ENCODE data around the gene IRF2BP1. TPM values are rescaled to one million over a fixed set of nuclear protein-coding genes. Genes with fewer than 3 reads are reported as not detected.

The IRF2BP1 gene
- total RNA-seq, 3 donors from 2014 or later (not counting 1 experiment from before 2014, with no cell fraction given), result 16.1 to 20.3 (median 19.6) TPM

DNA sequence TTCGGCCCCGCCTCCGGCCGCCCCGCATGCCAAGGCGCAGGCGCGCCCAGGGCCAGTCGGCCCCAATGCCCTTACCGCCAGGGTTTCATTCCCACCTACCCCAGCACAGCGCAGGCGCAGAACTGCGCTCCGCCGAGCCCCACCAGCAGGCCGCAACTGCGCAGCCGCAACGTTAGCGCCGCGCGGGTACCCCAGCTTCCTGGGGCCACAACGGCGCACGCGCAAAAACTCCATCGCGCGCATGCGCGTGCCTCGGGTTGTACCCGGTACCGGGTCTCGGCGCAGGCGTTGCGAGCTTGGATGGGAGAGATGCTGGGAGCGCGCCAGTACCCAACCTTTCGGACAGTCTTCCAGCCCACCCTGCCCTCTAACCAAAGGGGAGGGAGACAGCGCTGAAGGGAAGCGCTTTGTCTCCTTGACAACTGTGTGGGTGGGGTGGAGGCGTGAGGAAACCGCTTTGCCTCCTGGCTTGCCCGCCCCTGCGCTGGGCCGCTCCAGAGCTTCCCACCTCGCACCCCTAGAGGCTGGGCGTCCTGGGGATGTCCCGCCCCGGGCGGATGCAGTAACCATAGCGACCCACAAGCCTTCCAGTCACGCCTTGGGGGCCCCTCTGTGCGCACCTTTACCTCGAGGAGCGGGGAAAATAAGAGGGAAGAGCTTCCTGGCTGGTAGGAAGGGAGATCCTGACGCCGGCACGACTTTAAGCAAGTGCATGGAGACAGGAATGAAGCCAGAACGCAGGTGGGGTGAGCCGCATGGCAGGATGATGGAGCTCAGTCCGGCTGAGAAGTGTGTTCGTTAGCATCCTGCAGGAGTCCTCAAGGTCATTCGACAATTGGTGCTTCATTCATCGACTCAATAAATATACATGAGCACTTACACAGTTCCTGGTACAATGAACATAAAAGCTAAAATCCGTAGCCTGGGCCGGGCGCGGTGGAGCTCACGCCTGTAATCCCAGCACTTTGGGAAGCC lies 17.0 kb upstream of the IRF2BP1 start:
- Mint-ChIP-seq H3K27ac (peak overlapping the region; percentile 83 to 92), H3K27me3 (ENCODE audit: low read depth in 2 of 2) (peaks cover 0 to 3% of the 10 kb centered on the region in 2 donors), H3K9me3 (no peaks in the 10 kb centered on the region), H3K4me1 (peaks cover 0 to 30% of the 10 kb centered on the region in 2 donors), H3K4me3 (peak overlapping the region; percentile 96), H3K36me3 (no peaks in the 10 kb centered on the region)
- 3% methylated on average over 70 of the region's 73 CpGs for WGBS (ENCODE audit: insufficient coverage)
- Histone ChIP-seq H3K4me3 (ENCODE audit: low read length) (peak overlapping the region; percentile 56), H3K4me1 (ENCODE audit: control insufficient read depth, insufficient read depth, low read length) (peaks cover 22% of the 10 kb centered on the region), H3K36me3 (ENCODE audit: control insufficient read depth, insufficient read depth, low read length) (peaks cover 10% of the 10 kb centered on the region), H3K9me3 (ENCODE audit: control insufficient read depth, insufficient read depth, low read length) (no peaks in the 10 kb centered on the region), H3K27ac (ENCODE audit: low read length) (peak overlapping the region; percentile 73), H3K27me3 (ENCODE audit: control insufficient read depth, insufficient read depth, low read length) (no peaks in the 10 kb centered on the region)
- intact Hi-C loops (cut with micrococcal nuclease), result loop anchor here (1.0 kb wide), 2 partner anchors 17 to 40 kb away; partner anchors contain the start of genes IRF2BP1 and SYMPK
- DNase-seq, result peak; percentile 99 to 100
- TF ChIP-seq, protein P1, sequence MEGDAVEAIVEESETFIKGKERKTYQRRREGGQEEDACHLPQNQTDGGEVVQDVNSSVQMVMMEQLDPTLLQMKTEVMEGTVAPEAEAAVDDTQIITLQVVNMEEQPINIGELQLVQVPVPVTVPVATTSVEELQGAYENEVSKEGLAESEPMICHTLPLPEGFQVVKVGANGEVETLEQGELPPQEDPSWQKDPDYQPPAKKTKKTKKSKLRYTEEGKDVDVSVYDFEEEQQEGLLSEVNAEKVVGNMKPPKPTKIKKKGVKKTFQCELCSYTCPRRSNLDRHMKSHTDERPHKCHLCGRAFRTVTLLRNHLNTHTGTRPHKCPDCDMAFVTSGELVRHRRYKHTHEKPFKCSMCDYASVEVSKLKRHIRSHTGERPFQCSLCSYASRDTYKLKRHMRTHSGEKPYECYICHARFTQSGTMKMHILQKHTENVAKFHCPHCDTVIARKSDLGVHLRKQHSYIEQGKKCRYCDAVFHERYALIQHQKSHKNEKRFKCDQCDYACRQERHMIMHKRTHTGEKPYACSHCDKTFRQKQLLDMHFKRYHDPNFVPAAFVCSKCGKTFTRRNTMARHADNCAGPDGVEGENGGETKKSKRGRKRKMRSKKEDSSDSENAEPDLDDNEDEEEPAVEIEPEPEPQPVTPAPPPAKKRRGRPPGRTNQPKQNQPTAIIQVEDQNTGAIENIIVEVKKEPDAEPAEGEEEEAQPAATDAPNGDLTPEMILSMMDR (IDR thresholded peaks at IDR 0.05), result no peak
- peak; percentile 85 to 93 (median 87) for ATAC-seq

DNA sequence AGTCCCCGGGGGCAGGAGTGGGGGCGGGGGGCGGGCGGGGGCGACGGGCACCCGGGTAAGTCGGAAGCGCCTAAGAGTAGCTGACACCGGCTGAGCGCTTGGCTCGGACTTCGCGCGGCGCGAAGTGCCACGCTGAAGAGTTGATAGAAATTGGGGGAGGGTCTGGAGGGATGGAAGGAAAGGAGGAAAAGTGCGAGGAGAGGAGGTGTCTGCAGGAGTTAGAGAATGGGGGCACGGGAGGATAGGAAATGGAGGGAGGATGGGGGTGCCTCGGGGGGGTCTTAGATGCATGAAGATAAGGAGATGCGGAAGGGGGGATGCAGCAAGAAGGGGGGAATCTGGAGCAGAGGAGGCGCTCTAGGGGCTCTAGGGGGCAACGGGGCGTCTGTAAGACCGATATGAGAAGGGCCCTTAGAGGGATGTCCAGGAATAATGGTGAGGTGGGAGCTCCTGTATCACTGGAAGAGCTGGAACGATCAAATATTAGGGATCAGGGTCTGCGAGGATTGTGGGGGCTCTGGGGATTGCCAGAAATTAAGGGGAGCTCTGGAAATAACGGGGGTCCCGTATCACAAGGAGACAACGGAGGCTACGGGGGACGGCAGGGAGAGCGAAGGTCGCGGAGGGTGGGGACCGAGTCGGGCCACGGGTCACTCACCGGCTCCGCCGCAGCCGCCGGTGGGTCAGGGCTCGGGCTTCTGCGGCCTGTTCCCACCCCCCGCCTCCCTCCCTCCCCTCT lies 16.1 kb upstream of the IRF2BP1 start, which contains the start of gene MYPOP:
Gene MYPOP, minus strand, starts transcription at position 702 of the 739 bp plus-strand sequence. CDS start 840 bp downstream, outside the sequence.
- intact Hi-C loops (cut with micrococcal nuclease), result loop anchor here (1.0 kb wide), 1 partner anchor 16 kb away; the partner anchor contains the start of gene IRF2BP1
- DNase-seq (peak in 1 of 2 donors; percentile 45), ATAC-seq (no peak)
- Mint-ChIP-seq H3K27me3 (ENCODE audit: low read depth in 2 of 2) (peaks cover 0 to 3% of the 10 kb centered on the region in 2 donors), H3K4me1 (peaks cover 0 to 30% of the 10 kb centered on the region in 2 donors), H3K27ac (peak within 1 kb of the TSS; percentile 83 to 92), H3K36me3 (no peaks in the 10 kb centered on the region), H3K4me3 (peak within 1 kb of the TSS; percentile 96), H3K9me3 (no peaks in the 10 kb centered on the region)
- H3K4me1 ChIP-seq (ENCODE audit: control insufficient read depth, insufficient read depth, low read length), result peaks cover 29% of the 10 kb centered on the region
- no peaks in the 10 kb centered on the region for H3K27me3 ChIP-seq (ENCODE audit: control insufficient read depth, insufficient read depth, low read length)
- WGBS (ENCODE audit: insufficient coverage), result under 1% methylated on average over 47 of the region's 47 CpGs
- peak within 1 kb of the TSS; percentile 56 for H3K4me3 ChIP-seq (ENCODE audit: low read length)
- peak within 1 kb of the TSS; percentile 73 for H3K27ac ChIP-seq (ENCODE audit: low read length)
- H3K36me3 ChIP-seq (ENCODE audit: control insufficient read depth, insufficient read depth, low read length), result peaks cover 10% of the 10 kb centered on the region
- TF ChIP-seq, protein P1 (IDR thresholded peaks at IDR 0.05), result no peak
- no peaks in the 10 kb centered on the region for H3K9me3 ChIP-seq (ENCODE audit: control insufficient read depth, insufficient read depth, low read length)

DNA sequence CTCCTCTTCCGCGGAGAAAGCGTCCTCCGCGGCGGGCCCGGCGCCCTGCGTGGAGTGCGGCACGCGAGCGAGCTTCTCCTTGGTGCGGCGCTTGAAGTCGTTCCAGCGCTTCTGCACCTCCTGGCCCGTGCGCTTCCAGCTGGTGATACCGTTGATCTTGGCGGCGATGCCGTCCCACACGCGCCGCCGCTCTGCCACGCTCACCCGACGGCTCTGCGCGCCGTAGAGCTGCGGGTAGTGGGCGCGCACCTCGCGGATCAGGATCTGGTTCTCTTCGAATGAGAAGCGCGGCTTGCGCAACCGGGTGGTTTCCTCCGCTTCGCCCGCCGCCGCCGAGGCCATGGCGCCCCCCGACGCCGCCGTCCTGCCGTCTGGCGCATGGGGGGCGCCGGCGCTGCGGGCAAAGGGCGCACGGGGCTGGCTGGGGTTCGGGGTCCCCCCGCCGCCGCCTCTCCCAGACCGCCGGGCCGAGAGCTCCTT lies 15.5 kb upstream of the IRF2BP1 start:
- TF ChIP-seq, protein P1 (IDR thresholded peaks at IDR 0.05), result no peak
- Mint-ChIP-seq H3K36me3 (no peaks in the 10 kb centered on the region), H3K4me1 (peaks cover 0 to 30% of the 10 kb centered on the region in 2 donors), H3K27me3 (ENCODE audit: low read depth in 2 of 2) (peaks cover 0 to 3% of the 10 kb centered on the region in 2 donors), H3K4me3 (peak overlapping the region; percentile 49), H3K27ac (peak overlapping the region in 1 of 2 donors; percentile 92), H3K9me3 (no peaks in the 10 kb centered on the region)
- intact Hi-C loops (cut with micrococcal nuclease), result no loop called here
- Histone ChIP-seq H3K27me3 (ENCODE audit: control insufficient read depth, insufficient read depth, low read length) (no peaks in the 10 kb centered on the region), H3K36me3 (ENCODE audit: control insufficient read depth, insufficient read depth, low read length) (peaks cover 10% of the 10 kb centered on the region), H3K4me3 (ENCODE audit: low read length) (peak overlapping the region; percentile 56), H3K4me1 (ENCODE audit: control insufficient read depth, insufficient read depth, low read length) (peaks cover 29% of the 10 kb centered on the region), H3K9me3 (ENCODE audit: control insufficient read depth, insufficient read depth, low read length) (no peaks in the 10 kb centered on the region), H3K27ac (ENCODE audit: low read length) (no peak overlapping the region)
- 21% methylated on average over 69 of the region's 69 CpGs for WGBS (ENCODE audit: insufficient coverage)
- ATAC-seq, result peak; percentile 18 to 33 (median 33)
- peak; percentile 51 to 70 for DNase-seq

All from natural killer cell (primary cell).